ENCODE data around the gene PILRB.
"Not testable (repeated sequence)": the region's sequence is repeated elsewhere in the genome, so short reads cannot be mapped to it uniquely, and the experiment has no call there.

DNA sequence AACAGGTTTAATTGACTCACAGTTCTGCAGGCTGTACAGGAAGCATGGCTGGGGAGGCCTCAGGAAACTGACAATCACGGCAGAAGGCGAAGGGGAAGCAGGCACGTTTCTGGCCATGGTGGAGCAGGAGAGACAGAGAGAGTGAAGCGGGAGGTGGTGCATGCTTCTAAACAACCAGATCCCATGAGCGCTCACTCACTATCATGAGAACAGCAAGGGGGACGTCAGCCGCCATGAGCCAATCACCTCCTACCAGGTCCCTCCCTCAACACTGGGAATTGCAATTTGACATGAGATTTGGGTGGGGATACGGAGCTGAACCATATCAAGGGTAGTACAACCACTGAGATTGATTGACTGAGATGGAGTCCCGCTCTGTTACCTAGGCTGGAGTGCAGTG is 32.2 kb upstream of the PILRB start:
- TF ChIP-seq MXI1, EP300 (conservative IDR thresholded peaks at IDR 0.05; ENCODE audit: poor library complexity, severe bottlenecking): not testable (repeated sequence)
- TF ChIP-seq, protein P1, sequence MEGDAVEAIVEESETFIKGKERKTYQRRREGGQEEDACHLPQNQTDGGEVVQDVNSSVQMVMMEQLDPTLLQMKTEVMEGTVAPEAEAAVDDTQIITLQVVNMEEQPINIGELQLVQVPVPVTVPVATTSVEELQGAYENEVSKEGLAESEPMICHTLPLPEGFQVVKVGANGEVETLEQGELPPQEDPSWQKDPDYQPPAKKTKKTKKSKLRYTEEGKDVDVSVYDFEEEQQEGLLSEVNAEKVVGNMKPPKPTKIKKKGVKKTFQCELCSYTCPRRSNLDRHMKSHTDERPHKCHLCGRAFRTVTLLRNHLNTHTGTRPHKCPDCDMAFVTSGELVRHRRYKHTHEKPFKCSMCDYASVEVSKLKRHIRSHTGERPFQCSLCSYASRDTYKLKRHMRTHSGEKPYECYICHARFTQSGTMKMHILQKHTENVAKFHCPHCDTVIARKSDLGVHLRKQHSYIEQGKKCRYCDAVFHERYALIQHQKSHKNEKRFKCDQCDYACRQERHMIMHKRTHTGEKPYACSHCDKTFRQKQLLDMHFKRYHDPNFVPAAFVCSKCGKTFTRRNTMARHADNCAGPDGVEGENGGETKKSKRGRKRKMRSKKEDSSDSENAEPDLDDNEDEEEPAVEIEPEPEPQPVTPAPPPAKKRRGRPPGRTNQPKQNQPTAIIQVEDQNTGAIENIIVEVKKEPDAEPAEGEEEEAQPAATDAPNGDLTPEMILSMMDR (IDR thresholded peaks at IDR 0.05; ENCODE audit: poor library complexity, severe bottlenecking), result not testable (repeated sequence)

Measured in neural cell (in vitro differentiated cells).